HG03064 (cell line): ENCODE results near the gene NUP85.
"Not testable (repeated sequence)": the region's sequence is repeated elsewhere in the genome, so short reads cannot be mapped to it uniquely, and the experiment has no call there.

Experiments used
- ATAC-seq: cut with Tn5 transposase; IDR thresholded peaks from one replicate; pipeline ENCODE4 v1.9.1; 2021; ENCODE audit warnings: low read depth; ENCODE audit not compliant: unreplicated experiment

NUP85 gene

DNA sequence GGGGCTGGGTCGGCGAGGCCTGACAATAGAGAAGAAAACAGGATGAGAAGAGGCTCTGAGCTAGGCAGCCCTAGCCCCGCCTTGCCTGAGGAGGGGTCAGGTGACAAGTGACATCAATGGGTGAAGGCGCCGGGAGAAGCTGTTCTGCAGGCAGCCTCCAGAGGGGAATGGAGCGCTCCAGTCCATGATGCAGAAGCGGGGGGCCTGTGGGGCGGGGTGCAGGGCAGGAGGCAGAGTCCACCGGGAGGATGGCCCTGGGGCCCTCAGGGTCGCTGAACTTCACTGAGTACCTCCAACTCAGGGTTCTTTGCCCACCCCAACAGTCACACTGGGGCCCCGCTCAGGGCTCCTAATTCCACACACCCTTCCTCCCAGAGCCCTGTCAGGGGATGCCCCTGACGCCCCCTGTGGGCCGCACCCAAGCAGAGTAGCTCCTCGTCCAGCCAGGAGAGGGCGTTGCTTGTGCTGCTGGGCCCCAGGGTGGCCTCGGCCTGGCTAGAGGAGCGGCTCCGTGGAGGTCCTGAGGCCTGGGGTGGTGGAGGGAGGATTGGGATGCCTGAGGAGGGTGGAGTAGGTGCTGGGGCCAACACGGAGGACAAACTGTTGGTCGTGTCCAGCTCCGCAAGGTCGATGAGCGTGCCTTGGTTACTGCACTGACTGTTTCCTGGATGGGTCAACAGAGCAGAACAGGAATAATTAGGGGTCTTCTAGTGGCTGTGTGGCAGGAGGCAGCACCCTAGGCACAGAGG lies 35.1 kb downstream of the NUP85 start:
- ATAC-seq, result no peak

GRCh38 chr17:75241143-75241430 lies 35.6 kb downstream of the NUP85 start:
- no peak for ATAC-seq

DNA sequence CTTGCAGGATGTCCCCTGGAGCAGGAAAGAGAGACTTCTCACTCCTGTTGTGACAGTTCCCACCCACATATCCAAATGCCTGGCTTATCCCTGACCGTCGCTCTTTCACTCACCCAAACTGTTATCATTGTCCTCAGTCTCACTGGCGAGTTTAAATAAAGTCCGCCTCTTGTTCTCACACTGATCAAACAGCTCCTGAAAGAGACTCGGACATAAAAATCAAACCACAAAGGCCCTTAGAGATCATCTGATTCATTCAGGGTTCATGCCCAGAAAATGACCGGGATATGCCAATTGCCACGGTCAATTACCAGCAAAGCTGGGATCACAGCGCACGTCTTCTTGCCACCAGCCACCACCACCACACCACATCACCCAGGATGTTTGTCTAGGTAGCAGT lies 36.0 kb downstream of the NUP85 start:
- no peak for ATAC-seq

DNA sequence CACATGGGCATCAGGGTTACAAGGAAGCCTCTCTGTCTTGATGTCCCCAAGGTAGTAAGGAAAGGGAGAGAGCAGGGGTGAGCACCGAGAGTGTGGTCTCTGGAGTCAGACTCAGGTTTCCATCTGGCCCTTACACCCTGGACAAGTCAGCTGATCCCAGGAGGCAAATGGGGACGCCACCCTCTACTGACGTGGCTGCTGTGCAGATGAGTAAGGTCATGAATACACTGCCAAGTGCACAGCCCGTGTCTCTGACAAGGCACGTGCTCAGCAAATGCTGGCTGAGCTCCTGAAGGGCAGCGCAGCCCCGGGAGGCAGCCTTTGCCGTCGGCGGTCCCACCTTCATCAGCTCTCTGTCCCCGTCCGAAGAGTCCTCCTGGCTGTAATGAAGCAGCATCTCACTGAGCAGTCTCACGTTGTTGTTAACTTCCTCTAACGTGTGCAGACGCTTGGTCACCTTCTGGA lies 36.5 kb downstream of the NUP85 start:
- ATAC-seq, result no peak

- ATAC-seq, result no peak
Measured at GRCh38 chr17:75242461-75243042, 37.1 kb downstream of the NUP85 start.

GRCh38 chr17:75244133-75244866 lies 38.8 kb downstream of the NUP85 start:
- no peak for ATAC-seq

DNA sequence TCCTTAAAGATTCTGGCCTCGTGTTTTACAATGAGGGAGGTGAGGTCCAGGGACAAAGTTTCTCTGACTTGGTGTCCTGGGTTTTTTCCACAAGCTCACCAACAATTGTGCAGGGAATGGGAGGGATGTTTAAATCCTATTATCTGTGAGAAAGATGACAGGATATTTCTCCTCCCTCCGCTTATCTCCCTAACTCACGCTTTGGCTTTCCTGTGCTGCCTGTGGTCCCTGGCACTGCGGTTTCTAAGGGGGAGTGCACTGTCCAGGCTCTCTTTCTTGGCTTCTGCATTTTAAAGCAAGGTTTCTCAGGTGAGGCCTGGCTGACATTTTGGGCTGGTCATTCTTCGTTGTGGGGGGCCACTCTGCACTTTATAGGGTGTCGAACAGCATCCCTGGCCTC lies 39.5 kb downstream of the NUP85 start:
- ATAC-seq, result no peak

DNA sequence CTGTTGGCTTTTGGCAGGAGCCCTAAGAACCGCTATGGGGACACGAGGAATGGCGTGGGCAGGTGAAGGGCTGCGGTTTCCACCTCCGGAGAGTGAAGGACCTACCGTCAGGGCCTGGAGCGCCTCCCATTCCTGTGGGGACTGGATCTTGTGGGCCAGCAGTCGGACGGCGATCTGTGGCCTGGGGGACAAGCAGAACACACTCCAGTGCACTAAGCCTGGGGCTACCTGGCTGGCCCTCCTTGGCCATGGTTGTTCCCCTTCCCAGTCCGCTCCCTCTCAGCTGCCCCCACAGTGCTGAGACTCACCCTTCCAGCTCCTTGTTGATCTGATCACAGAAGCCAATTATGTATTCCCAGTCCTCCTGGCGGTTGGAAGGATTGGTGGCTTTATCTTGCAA lies 40.9 kb downstream of the NUP85 start:
- ATAC-seq, result no peak

- no peak for ATAC-seq
Measured at GRCh38 chr17:75249564-75249963, 44.1 kb downstream of the NUP85 start.

DNA sequence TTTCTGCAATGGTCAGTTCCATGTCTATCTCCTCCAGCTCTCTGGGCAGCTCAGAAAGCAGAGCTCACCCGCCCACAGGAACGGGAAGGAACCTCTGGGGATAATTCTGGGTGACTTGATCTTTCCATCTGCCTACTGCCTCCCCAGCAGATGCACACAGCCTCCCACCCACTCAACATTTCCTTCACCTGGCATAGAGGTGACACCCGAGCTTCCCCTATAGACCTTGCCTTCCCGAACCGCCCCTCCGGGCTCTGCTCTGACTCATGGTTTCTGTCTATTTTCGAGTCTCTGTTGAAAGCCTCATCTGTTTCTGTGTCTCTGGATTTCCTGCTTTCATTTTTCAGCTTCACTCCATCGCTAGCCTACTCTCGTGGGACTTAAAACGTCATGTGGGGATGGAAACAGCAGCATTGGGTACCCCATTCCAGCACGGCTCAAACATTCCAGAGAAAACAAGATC lies 44.6 kb downstream of the NUP85 start:
- peak; percentile 87 for ATAC-seq

GRCh38 chr17:75252039-75252816 lies 46.7 kb downstream of the NUP85 start:
- ATAC-seq, result no peak

DNA sequence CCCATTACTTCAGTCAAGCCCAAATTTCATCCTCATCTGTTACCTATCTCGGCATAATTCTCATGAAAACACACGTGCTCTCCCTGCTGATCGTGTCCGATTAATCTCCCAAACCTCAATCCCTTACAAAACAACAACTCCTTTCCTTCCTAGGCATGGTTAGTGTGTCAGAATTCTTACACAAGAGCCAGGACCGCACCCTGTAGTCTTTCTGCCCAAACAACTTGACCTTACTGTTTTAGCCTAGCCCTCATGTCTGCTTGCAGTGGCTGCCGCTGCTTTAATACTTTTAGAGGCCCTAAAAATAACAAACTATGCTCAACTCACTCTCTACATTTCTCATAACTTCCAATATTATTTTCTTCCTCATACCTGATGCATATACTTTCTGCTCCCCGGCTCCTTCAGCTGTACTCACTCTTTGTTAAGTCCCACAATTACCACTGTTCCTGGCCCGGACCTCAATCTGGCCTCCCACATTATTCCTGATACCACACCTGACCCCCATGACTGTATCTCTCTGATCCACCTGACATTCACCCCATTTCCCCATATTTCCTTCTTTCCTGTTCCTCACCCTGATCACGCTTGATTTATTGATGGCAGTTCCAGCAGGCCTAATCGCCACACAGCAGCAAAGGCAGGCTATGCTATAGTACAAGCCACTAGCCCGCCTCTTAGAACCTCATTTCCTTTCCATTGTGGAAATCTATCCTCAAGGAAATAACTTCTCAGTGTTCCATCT lies 50.6 kb downstream of the NUP85 start:
- ATAC-seq, result not testable (repeated sequence)

DNA sequence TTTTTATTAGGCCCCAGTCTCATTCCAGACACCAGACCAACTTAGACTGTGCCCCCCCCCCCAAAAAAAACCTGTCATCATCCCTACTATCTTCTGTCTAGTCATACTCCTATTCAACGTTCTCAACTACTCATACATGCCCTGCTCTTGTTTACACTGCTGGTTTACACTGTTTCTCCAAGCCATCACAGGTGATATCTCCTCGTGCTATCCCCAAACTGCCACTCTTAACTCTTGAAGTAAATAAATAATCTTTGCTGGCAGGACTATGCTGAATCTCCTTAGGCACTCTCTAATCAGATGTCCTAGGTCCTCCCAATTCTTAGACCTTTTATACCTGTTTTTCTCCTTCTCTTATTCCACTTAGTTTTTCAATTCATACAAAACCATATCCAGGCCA lies 51.7 kb downstream of the NUP85 start:
- not testable (repeated sequence) for ATAC-seq

GRCh38 chr17:75260641-75261335 lies 55.3 kb downstream of the NUP85 start:
- peak; percentile 23 for ATAC-seq

GRCh38 chr17:75261336-75262111 lies 56.0 kb downstream of the NUP85 start, which contains the start of the genes GGA3 and MRPS7:
TSS of gene GGA3 (minus strand) at chr17:75261606. CDS start at chr17:75261587, 19 bp downstream.
TSS of gene MRPS7 (plus strand) at chr17:75261879. CDS start at chr17:75261901, 22 bp downstream.
- peak; percentile 85 for ATAC-seq

DNA sequence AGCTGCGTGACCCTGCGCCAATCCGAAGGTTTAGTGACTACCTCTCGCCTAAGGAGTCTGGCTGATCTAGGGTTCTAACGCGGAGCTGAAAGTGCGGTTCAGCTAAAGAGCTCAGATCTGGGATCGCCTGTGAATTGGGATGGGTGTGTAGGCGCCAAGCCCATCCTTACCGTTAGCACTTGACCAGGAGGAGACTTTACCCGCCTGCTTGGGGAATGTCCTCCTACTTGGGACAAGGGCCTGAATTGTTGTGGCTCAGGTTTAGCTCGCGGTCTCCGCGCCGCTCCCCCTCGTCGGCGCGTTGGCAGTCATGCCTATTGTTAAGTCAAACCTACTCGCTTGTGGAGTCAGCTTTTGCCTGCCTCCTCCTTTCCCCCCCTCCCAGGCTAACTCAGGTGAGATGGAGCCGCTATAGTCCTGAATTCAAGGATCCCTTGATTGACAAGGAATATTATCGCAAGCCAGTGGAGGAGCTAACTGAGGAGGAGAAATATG lies 56.7 kb downstream of the NUP85 start:
- no peak for ATAC-seq

DNA sequence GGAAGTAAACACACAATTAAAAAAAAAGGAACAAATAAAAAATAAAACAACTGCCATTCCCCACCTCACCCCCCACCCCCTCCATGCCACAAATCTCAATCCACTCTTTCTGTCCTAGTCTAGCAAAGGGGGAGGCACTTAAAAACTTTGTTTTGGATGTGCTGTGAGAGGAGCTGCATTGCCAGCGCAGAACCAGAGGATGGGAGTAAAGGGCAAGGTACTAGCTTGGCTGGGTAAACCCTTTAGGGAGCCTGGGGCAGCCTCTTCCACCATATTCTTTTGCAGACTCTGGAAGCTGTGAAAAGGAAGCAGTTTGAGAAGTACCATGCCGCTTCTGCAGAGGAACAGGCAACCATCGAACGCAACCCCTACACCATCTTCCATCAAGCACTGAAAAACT lies 57.6 kb downstream of the NUP85 start:
- no peak for ATAC-seq

DNA sequence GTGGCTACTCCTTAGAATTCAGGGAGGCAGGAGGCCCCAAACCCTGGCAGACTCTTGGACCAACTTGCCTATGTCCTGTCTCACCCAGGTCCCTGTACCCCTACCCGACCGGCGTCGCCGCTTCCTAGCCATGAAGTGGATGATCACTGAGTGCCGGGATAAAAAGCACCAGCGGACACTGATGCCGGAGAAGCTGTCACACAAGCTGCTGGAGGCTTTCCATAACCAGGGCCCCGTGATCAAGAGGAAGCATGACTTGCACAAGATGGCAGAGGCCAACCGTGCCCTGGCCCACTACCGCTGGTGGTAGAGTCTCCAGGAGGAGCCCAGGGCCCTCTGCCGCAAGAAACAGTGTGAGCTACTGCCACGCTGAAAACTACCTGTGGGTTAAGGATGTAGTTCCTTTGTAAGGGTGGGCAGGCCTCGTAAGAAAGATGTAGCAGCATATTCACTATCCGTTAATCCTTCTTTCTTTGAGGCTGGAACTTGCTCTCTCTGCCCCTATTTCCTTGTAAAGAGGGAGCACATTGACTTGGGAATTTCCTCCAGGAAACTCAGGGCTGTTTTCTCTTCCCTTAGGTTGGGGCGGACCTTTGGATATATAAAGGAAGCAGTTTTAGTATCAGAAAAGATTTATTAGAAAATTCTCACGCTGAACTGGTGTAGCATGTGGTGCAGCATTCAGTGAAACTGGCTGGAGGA lies 60.3 kb downstream of the NUP85 start:
- ATAC-seq, result no peak
